Hematopoietic multipotent progenitor cell treated with erythropoietin and hydrocortisone succinate and interleukin-3 and kit ligand, for 17 days (in vitro differentiated cells): Measurements from ENCODE around the gene PSMD10.

ENCODE experiments used
- DNase-seq: peaks from one replicate; pipeline ENCODE4 v3.0.0-alpha.2; 2015; ENCODE audit warnings: low spot score

PSMD10 gene

GRCh38 chrX:108071578-108071977 is 19.8 kb downstream of the PSMD10 start:
- no peak for DNase-seq

GRCh38 chrX:108070891-108071290 is 20.5 kb downstream of the PSMD10 start:
- no peak for DNase-seq

- no peak for DNase-seq
These were observed 23.2 kb downstream of the PSMD10 start for GRCh38 chrX:108068121-108068520.

GRCh38 chrX:108064613-108065012 is 26.7 kb downstream of the PSMD10 start:
- no peak for DNase-seq

- no peak for DNase-seq
These were observed 27.3 kb downstream of the PSMD10 start for GRCh38 chrX:108064001-108064400.

GRCh38 chrX:108059801-108060200 is 31.5 kb downstream of the PSMD10 start:
- DNase-seq = no peak

- DNase-seq = no peak
These were observed 35.8 kb downstream of the PSMD10 start for GRCh38 chrX:108055546-108055945.

- DNase-seq = no peak
These were observed 38.1 kb downstream of the PSMD10 start for GRCh38 chrX:108053218-108053617.

GRCh38 chrX:108049649-108050048 is 41.7 kb downstream of the PSMD10 start:
- DNase-seq = no peak

GRCh38 chrX:108044554-108045256 is 46.6 kb downstream of the PSMD10 start, which contains the start of gene VSIG1:
Gene VSIG1, plus strand, starts transcription at chrX:108045065. Its CDS starts 66 bp downstream, at chrX:108045131.
- DNase-seq = no peak

- DNase-seq = no peak
These were observed 54.9 kb downstream of the PSMD10 start for GRCh38 chrX:108036298-108036973.

GRCh38 chrX:108034725-108035124 is 56.6 kb downstream of the PSMD10 start:
- DNase-seq = no peak
